ENCODE results near the gene TBR1.

The TBR1 gene

DNA sequence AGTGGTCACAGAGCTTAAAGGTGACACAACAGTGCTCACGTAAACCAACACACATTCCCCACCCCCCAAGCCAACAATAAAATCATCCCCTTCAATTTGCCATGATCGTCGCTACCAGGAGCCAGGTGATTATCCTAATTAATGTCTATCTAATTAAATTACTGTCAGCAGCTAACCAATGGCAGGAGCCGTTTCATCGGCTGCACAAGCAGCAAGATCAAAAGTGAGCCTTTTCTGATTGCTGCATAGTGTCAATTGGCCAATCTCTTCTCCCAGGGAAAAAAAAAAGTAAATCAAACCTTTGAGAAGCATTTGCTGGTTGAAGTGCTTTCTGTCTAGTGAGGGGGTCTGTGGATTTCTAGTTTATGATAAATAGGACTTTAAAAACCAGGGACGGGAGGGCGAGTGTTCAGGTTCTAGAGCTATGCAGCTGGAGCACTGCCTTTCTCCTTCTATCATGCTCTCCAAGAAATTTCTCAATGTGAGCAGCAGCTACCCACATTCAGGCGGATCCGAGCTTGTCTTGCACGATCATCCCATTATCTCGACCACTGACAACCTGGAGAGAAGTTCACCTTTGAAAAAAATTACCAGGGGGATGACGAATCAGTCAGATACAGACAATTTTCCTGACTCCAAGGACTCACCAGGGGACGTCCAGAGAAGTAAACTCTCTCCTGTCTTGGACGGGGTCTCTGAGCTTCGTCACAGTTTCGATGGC is at the start of gene TBR1:
Gene TBR1 (plus strand): TSS at position 311 of the 721 bp plus-strand sequence. CDS start 114 bp downstream, at position 425.
- DNase-seq (ENCODE audit: low spot score), result no peak

DNA sequence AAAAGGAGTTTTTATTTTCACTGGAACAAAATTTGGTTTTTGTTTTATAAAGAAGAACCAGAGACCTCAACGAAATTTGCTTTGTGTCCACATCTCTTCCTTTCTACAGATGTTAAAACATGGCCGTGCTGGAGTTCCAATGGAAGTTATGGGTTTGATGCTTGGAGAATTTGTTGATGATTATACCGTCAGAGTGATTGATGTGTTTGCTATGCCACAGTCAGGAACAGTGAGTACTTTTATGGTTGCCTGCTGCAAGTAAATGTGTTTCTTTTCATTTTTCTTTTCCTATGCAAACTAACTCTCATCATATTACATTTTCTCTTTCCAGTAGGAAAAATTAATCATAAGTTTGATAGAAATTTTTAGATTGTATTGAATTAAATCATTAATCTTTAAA is 48.4 kb upstream of the TBR1 start:
- no peak for DNase-seq (ENCODE audit: low spot score)

DNA sequence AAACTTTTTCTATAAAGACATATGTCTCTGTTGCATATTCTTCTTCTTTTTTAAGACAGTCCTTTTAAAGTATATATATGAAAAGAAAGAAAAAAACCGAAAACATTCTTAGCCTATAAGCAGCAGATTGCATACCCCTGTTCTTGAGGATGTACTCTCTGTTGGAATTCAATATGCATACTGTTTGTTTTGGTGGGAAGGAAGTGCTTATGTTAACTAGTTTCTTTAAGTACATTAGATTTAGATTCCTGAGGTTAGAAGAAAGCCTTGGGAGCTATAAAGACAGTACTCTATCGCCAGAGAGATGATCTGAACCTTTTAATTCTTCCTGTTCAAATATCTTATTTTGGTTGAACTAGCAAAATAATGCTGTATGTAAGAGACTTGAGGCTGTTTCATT is 46.8 kb upstream of the TBR1 start:
- no peak for DNase-seq (ENCODE audit: low spot score)

DNA sequence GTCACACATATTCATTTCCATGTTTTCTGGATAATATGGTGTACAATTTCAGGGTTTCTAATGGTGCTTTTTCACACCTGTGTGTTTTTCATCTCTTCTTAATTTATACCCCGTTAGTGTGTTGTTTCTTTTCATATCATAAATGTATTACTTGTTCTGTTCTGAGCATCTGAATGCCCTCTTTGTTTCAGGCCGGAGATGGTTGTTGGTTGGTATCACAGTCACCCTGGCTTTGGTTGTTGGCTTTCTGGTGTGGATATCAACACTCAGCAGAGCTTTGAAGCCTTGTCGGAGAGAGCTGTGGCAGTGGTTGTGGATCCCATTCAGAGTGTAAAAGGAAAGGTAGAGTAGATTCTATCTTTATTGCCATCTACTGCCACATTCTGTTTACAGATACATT is 45.1 kb upstream of the TBR1 start:
- DNase-seq (ENCODE audit: low spot score), result no peak

DNA sequence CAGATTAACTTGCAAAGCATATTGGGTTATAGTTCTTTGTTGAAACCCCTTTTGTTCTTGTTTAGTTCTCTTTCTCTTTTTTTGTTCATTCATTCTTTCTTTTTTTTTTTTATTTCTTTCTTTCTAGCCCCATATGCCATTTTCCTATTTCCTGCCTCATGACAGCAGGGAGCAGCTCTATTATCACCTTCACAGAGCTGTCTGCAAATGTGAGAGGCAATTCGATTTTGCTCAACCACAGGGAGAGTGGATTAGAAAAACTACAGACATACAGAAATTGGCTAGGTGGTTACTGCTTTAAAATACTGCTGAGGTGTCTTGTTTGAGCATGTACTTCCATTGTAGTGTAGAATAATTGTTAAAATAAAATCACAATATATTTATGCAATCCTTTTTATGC is 44.2 kb upstream of the TBR1 start:
- DNase-seq (ENCODE audit: low spot score), result no peak

DNA sequence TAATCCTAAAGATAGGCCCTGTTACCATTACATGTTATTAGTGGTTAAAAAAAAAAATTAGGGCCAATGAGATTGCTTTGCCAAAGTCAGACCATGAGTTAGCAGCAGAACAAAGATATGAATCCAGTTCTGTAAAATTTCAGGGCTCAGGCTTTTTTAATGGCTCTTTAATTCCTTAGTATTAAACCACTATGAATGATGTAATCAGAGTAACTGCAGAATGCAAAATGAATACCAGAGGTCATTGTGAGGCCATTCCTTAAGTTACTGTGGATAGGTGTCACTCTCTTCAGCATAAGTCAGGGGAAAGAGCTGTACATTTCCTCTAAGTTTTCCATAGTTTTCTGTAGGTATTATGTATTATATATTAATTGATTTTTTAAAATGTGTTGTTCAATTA is 42.2 kb upstream of the TBR1 start:
- no peak for DNase-seq (ENCODE audit: low spot score)

DNA sequence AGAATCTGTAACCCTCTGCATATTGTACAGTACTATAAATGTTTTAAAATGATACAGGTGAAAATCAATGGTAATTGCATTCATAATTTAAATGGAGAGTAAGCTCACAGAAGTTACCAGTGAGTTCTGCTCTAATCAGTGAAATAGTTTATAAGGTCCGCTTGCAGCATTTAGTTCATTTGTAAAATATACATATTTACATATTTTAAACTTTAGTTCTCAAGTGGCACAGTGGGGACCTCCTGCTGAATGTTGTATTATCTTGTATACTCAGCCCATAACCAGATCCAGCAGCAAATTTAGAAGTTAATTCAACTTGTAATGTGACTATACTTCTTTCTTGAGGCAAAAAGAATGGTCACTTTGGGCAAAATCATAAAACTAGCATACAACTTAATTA is 41.7 kb upstream of the TBR1 start:
- DNase-seq (ENCODE audit: low spot score), result no peak

DNA sequence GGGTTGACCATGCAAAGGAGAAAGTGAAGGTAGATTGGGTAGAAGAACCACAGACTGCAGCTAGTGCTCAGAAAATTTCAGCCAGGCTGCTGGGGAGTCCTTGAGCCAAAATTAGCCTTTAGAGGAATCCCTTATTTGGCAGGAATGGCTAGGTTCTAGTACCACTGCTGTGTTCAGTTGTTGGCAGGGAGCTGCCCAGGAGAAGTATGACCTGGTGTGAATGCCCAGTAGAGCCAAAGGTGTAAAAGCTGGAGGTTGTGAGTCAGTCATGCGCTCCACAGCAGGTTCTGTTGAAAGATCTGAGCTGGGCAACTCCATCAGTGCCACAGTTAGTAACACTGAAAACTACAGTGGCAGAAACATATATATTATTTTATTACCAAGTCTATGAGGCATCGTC is 36.4 kb upstream of the TBR1 start:
- DNase-seq (ENCODE audit: low spot score), result no peak

DNA sequence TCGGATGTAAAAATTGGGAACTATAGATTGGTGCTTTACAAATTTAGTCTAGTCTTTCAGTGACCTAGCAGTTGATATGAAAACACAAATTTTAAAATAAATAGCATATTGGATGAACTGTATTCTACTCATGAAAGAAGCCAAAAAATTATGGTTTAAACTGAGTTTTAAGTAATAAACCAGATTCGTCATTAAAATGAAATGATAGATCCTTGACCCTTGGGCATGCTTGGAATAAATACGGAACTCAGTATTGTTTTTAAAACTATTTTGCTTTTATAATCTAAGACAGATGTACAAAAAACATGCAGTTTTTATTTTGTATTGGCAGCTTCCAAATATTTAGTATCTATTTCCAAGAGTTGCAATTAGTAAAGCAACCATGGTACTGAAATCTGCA is 34.6 kb upstream of the TBR1 start:
- no peak for DNase-seq (ENCODE audit: low spot score)

DNA sequence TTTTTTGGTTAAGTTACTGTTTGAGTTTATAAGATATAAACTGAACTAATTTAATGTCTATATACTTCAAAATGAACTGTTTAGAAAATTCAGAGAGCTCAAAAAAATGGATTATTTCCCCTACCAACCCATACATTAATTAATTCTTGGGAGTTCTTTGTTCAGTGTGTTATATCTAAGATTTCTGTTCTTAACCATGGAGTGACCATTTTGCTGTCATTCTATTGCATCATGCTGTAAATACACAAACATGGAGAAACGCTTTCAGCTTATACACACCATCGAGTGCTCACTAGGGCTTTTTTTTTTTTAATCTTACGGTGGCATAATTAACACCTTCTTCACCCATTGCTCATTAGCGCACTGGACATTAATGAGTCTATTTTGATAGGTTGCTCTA is 33.4 kb upstream of the TBR1 start:
- no peak for DNase-seq (ENCODE audit: low spot score)

DNA sequence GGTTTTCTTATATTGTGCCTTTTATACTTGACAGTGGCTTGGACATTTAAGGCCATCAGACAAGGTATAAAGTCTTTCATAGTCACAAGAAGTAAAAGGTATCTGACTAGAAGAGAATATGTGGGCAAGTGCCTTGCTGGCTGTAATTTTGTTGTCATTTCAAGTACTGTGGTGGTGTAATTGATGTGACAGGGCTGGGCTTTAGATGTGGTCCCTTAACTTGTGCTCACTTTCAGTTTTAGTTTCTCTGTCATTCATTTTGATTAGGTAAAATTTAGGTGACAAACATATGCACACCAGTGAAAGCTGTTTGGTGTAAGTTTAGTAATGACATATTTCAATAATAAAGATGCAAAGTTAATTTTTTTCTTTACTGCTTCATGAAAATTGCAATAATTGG is 31.2 kb upstream of the TBR1 start:
- peak; percentile 32 for DNase-seq (ENCODE audit: low spot score)

DNA sequence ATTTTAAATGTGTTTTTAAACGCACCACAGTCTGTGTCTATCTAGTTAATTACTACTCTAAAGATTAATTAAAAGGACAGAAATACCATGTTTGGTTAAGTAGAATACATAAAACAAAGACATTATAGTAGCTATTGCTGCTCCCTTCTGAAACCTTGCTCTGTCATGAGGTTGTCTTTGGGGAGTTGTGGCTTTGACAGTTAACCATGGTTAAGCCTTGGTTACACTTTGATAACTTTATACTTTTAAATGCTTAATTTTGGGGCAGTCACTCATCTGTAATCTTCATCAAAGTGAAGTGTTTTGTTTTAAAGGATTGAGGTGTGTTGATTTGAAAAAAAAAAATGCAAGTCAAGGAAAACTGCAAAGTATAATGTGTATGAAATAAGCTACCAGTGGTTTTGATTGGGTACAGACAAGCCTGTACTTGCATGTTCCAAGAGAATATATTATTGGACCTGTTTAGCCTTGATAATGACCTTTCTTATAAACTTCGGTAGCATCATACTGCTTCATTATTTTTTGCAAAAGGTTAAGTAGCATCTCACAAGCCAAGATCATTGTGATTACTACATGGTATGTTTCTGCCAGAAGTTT is 29.8 kb upstream of the TBR1 start:
- no peak for DNase-seq (ENCODE audit: low spot score)

DNA sequence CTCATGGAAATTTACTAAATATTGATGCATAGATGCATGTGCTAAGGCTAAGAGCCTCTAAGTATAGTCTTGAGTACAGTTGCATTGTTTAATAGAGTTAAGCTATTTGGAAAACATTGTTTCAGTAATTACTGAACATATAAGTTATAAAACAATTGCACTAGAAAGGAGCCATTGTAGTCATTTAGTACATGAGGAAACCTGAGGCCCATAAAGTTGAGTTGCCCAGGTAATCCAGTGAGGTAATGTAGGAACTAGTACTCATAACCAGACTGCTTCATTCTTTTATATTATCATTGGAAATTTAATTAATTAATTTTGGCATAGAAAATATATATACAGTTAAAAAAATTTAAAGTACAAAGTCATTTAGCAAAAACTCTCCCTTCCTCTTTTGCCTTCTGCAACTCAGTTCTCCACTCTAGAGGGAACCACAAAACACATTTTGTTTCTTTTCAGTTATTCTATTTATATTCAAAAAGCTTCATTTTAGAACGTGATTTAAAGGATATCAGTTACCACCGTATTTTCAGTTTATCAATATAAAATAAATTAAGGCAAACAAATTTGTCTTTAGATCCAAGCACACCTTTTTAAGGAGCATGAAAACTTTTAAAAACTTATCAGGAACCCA is 27.8 kb upstream of the TBR1 start:
- DNase-seq (ENCODE audit: low spot score), result no peak

DNA sequence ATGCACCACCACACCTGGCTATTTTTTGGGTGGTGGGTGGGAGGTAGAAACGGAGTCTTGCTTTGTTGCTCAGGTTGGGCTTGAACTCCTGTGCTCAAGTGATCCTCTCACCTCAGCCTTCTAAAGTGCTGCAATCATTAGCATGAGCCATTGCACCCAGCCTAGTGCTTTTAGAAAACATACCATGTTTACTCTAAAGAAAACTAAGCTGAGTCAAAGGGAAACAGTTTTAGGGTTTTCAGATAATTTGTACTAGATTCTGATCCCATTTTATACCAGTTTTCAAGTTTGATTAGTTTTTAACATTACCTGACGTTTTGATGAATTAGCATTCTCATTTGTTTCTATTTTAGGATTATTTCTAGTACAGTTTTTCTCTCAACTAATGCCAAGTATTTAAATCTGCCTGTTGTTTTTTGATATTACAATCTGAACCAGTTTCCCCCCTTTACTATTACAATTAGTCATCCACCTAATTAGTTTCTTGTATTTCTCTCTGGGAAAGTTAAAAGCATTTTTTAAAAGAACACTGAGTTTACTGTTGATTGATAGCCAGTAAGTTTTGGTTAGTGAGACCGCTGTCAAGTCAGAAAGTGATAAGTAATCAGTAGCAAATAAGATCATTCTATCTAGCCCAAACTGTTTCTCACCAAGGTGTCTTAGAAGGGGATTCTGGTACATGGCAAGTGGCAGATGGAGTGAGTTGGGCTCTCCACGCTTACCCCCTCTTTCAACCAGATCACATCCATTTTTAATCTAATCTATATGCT is 24.2 kb upstream of the TBR1 start:
- no peak for DNase-seq (ENCODE audit: low spot score)

DNA sequence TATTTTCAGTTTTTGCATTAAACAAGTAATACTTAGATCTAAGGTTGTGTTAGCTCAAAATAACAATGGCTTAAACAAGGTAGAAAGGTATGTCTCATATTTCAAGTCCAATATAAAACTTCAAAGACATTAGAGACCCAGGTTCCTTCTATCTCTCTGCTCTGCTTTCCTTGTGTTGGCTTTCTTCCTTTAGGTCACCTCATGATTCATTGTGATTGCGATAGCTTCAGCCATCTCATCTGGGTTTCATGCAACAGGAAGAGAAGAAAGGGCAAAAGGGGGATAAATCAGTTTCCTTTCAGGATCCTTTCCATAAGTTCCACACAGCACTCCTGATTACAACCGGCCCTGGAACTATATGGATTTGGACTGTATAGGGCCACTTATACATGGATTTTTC is 16.0 kb upstream of the TBR1 start:
- DNase-seq (ENCODE audit: low spot score), result no peak

DNA sequence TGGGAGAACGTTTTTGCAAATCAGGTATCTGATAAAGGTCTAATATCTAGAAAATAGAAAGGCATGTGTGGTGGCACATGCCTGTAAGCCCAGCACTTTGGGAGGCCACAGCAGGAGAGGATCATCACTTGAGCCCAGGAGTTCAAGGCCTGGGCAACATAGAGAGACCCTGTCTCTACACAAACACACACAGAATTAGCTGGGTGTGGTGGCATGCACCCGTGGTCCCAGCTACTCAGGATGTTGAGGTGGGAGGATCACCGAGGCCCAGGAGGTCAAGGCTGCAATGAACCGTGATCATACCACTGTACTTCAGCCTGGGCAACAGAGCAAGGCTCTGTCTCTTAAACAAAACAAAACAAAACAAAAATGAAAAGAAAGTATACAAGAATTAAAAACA is 13.8 kb upstream of the TBR1 start:
- DNase-seq (ENCODE audit: low spot score), result no peak

DNA sequence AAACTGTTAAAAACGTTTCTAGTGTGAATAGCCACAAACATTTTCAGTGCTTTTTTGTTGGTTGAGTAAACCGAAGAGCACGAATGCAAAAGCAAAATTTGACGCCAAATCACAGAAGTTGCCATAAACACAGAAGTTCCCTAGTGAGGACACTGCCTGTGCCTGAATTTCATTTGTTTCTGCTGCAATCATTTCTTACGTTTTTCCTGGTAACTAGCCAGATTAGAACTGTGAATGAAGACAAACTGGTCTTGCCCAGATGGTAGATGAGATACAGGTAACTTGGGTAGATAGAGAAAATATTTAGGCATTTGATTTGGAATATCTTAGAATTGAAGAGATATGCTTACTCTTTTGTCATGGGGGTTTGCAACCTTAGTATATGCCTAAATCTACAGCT is 9.8 kb upstream of the TBR1 start:
- DNase-seq (ENCODE audit: low spot score), result no peak

DNA sequence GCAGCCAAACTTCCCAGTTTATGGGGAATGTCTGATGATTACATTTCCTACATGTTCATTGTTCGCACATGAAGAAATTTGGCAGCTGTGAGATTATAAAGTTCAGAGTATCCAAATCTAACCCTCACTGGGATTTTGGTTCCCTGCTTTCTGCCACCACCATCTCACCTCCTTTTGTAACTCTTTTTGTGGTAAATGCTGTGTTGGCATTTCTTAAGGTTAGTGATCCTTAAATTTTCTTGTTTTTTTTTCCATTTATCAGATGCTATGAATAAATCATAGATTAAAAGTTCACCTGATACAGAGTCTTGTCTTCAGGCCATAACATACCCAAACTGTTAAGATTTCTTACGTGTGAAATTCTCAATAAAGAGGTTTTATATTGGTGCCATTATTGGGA is 8.5 kb upstream of the TBR1 start:
- no peak for DNase-seq (ENCODE audit: low spot score)

DNA sequence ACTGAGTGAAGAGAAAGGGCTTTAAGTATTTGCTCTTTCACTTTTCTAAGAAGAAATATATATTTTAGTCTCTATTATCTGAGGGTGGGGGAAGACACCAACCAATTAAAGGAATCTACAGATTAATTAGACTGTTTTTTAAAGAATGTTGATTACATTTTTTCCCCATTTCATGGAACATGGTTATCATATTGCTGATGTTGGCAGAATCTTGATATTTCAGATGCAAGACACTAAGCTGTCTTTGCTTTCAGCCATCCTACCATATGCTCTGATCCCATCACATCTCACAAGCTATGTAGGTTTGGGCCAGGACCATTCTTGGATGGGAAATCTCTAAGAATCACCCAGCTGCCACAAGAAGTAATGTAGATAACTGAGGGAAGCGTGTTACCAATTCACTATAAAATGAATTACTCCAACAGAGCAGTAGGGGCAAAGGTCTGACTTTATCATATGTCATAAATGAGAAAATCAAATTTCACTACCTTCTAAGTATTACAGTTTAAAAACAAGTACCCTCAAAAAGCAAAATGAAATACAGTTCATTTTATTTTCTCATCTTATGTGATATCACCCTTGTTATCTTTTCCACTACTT is 6.7 kb upstream of the TBR1 start:
- DNase-seq (ENCODE audit: low spot score), result no peak

DNA sequence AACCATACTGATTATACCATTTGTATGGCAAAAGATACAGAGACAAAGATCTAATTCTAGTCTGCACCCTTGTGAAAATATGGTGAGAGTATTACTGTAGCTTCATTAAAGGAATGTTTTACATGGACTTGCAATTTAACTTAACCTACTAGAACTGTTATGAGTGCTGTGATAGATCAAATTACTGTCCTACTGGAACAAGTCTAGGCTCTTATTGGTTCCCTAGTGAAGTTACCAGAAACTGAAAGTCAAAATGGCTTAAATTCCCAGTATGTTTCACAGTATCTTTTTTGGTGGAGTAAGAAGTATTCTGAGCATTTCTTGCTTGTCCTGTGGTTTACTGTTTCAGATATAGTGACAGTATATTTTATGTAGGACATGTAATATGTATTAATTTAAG is 3.8 kb upstream of the TBR1 start:
- no peak for DNase-seq (ENCODE audit: low spot score)

DNA sequence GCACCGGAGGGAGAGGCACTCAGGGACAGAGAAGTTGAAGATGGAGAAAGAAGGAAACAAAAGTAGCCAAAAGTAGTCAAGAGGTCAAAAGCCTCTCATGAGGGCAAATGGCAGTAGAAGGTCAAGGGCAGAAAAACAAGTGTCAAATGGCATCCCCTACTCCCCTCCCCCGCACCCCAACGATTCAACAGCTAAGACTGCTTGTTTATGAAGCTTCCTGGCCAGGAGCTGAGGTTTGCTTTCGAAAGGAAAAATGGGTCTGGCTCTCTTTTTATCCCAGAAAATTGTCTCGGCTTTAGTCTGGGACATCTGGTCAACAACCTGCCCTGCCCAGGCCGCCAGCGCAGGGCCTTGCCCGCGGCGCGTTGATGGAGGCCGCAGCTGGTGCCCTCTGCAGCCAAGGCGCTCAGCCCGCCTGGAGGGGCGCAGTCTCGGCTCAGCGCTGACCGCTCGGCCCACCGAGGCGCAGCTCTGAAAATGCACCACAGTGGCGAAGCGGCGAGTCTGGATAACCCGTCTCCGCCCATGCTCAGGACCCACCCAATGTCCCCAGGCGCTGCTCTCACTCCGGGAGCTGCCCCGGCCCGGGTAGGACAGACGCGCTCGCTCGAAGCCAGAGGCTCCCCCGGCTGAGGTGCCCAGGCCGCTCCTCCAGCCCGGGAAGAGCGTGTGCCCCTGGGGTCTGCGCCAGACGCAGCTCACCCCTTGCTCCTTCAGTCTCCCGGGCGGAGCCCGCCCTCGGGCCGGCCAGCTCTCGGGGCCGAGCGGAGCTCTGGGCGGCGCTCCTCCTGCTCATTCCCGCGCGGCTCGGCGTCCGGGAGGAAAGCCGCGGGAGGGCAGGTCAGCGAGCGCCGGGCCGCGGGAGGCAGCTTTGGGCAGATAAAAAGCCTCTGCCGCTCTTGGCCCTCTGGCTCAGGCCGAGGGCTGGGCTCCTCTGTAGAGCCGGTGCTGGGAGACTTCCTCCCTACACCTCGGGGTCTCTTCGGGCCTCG is 1.8 kb upstream of the TBR1 start:
- no peak for DNase-seq (ENCODE audit: low spot score)
